WTC11 (cell line): ENCODE measurements around the gene MTG1. TPM values are rescaled to one million over a fixed set of nuclear protein-coding genes. Genes with fewer than 3 reads are reported as not detected.
"Not testable (repeated sequence)": the region's sequence is repeated elsewhere in the genome, so short reads cannot be mapped to it uniquely, and the experiment has no call there.

ENCODE experiments used
- ATAC-seq: fragments of 200-7000 bp; cut with Tn5 transposase; 2 replicates; pipeline ENCODE4 v1.10.0; 2021; ENCODE audit warnings: mild to moderate bottlenecking, moderate library complexity
- CTCF ChIA-PET: fragments of 300-600 bp; sonication (Branson Sonifier 250); formaldehyde crosslinking; loops from one replicate; lab custom pipeline; 2021; ENCODE audit warnings: antibody characterized with exemption; lab: Charles Lee
- POLR2A ChIA-PET: fragments of 350-600 bp; sonication (Branson Sonifier 250); formaldehyde crosslinking; loops from one replicate; lab custom pipeline; 2021; ENCODE audit warnings: antibody characterized with exemption; lab: Charles Lee
- DNase-seq: peaks from one replicate; pipeline ENCODE4 v3.0.0; 2021; ENCODE audit warnings: low spot score
- H3K27ac Mint-ChIP-seq: 2 replicates; pipeline ENCODE4 v1.8.0; 2021; ENCODE audit warnings: mixed read lengths
- H3K27me3 Mint-ChIP-seq: 2 replicates; pipeline ENCODE4 v1.8.0; 2021; ENCODE audit warnings: low read depth, mild to moderate bottlenecking, moderate library complexity, mixed read lengths
- H3K36me3 Mint-ChIP-seq: 2 replicates; pipeline ENCODE4 v1.8.0; 2021; ENCODE audit warnings: mixed read lengths
- H3K4me1 Mint-ChIP-seq: 2 replicates; pipeline ENCODE4 v1.8.0; 2022; ENCODE audit warnings: mixed read lengths
- H3K4me3 Mint-ChIP-seq: 2 replicates; pipeline ENCODE4 v1.8.0; 2021; ENCODE audit warnings: mild to moderate bottlenecking, moderate library complexity, mixed read lengths
- H3K9me3 Mint-ChIP-seq: 2 replicates; pipeline ENCODE4 v1.8.0; 2021; ENCODE audit warnings: mixed read lengths
- CREM ChIP-seq: sonication (generic); formaldehyde crosslinking; IDR thresholded peaks from 2 replicates; pipeline ENCODE4 v1.8.1; 2022; ENCODE audit warnings: mild to moderate bottlenecking, missing genetic modification reagents, moderate library complexity
- ELF4 ChIP-seq: sonication (generic); formaldehyde crosslinking; IDR thresholded peaks from 2 replicates; pipeline ENCODE4 v1.8.1; 2022; ENCODE audit warnings: low read depth, mild to moderate bottlenecking, moderate library complexity, missing genetic modification reagents
- ETV6 ChIP-seq: sonication (generic); formaldehyde crosslinking; IDR thresholded peaks from 2 replicates; pipeline ENCODE4 v1.8.1; 2022; ENCODE audit warnings: mild to moderate bottlenecking, missing genetic modification reagents
- FOXJ3 ChIP-seq: sonication (generic); formaldehyde crosslinking; IDR thresholded peaks from 2 replicates; pipeline ENCODE4 v1.9.0; 2021; ENCODE audit warnings: missing genetic modification reagents, mild to moderate bottlenecking, borderline replicate concordance
- IRF2 ChIP-seq: sonication (generic); formaldehyde crosslinking; IDR thresholded peaks from 2 replicates; pipeline ENCODE4 v1.8.0; 2022; ENCODE audit warnings: low read depth, missing genetic modification reagents, borderline replicate concordance
- KAT7 ChIP-seq: sonication (generic); formaldehyde crosslinking; IDR thresholded peaks from 2 replicates; pipeline ENCODE4 v1.8.1; 2023; ENCODE audit warnings: missing genetic modification reagents, mild to moderate bottlenecking, borderline replicate concordance
- NR1H2 ChIP-seq: sonication (generic); formaldehyde crosslinking; IDR thresholded peaks from 2 replicates; pipeline ENCODE4 v1.9.0; 2021; ENCODE audit warnings: mild to moderate bottlenecking, moderate library complexity, missing genetic modification reagents
- NR3C1 ChIP-seq: sonication (generic); formaldehyde crosslinking; conservative IDR thresholded peaks from 2 replicates; pipeline ENCODE4 v1.8.1; 2023; ENCODE audit warnings: low read depth, mild to moderate bottlenecking, missing genetic modification reagents
- OVOL2 ChIP-seq: fragments of 250-450 bp; sonication (Bioruptor Pico); IDR thresholded peaks from 2 replicates; pipeline ENCODE4 v1.9.0; 2021; ENCODE audit warnings: mild to moderate bottlenecking, borderline replicate concordance
- TEAD1 ChIP-seq: sonication (generic); formaldehyde crosslinking; IDR thresholded peaks from 2 replicates; pipeline ENCODE4 v1.8.0; 2022; ENCODE audit warnings: mild to moderate bottlenecking, missing genetic modification reagents
- ZNF138 ChIP-seq: sonication (generic); formaldehyde crosslinking; conservative IDR thresholded peaks from 2 replicates; pipeline ENCODE4 v1.8.1; 2022; ENCODE audit warnings: mild to moderate bottlenecking, moderate library complexity, missing genetic modification reagents
- ZNF317 ChIP-seq: sonication (generic); formaldehyde crosslinking; IDR thresholded peaks from 2 replicates; pipeline ENCODE4 v1.8.1; 2023; ENCODE audit warnings: low read depth, mild to moderate bottlenecking, moderate library complexity, missing genetic modification reagents, borderline replicate concordance
- ZNF423 ChIP-seq: fragments of 250-450 bp; sonication (Bioruptor Pico); IDR thresholded peaks from 2 replicates; pipeline ENCODE4 v2.1.2; 2022; ENCODE audit warnings: mild to moderate bottlenecking, moderate library complexity
- total RNA-seq: library from RNA; stranded (reverse); gene quantifications from 3 replicates; pipeline ENCODE4 v1.2.3, GENCODE V29; 2021
- TF ChIP-seq, protein P1 (sequence below): sonication (generic); formaldehyde crosslinking; IDR thresholded peaks from 2 replicates; pipeline ENCODE4 v1.8.0; 2023; ENCODE audit warnings: missing genetic modification reagents, mild to moderate bottlenecking, borderline replicate concordance
- TF ChIP-seq, protein P2 (sequence below): sonication (generic); formaldehyde crosslinking; IDR thresholded peaks from 2 replicates; pipeline ENCODE4 v1.8.1; 2023; ENCODE audit warnings: mild to moderate bottlenecking, moderate library complexity, missing genetic modification reagents
- TF ChIP-seq, protein P3 (sequence below): fragments of 250-450 bp; sonication (Bioruptor Pico); IDR thresholded peaks from 2 replicates; pipeline ENCODE4 v1.8.0; 2021; ENCODE audit warnings: mild to moderate bottlenecking
- TF ChIP-seq, protein P4 (sequence below): sonication (generic); formaldehyde crosslinking; IDR thresholded peaks from 2 replicates; pipeline ENCODE4 v1.8.1; 2022; ENCODE audit warnings: mild to moderate bottlenecking, missing genetic modification reagents, moderate library complexity, borderline replicate concordance
- TF ChIP-seq, protein P5 (sequence below): sonication (generic); formaldehyde crosslinking; IDR thresholded peaks from 2 replicates; pipeline ENCODE4 v1.8.0; 2022; ENCODE audit warnings: mild to moderate bottlenecking, missing genetic modification reagents
- TF ChIP-seq, protein P6 (sequence below): sonication (generic); formaldehyde crosslinking; IDR thresholded peaks from 2 replicates; pipeline ENCODE4 v1.8.1; 2023; ENCODE audit warnings: mild to moderate bottlenecking, missing genetic modification reagents, borderline replicate concordance

MTG1 gene
- total RNA-seq, 1 experiment from 2014 or later = 63.0 TPM

DNA sequence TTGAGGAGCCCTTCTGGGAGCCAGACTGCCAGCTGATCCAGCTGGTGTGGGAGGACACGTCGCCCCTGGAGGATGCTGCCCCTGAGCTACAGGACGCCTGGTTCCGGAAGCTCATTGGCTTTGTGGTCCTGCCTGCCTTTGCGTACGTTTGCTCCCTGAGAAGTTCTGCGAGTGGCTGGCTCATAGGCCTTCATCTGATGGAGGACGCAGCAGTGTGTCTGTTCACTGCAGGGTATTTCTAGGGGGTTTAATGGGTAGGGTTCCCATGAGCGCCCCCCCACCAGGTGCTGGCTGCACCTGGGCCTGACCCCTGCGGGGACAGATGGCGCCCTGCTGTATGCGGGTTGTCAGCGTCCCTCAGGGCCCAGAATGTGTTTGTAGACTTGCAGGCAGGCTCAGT, 9.9 kb upstream of the MTG1 start (continued):
- TF ChIP-seq, protein P1, sequence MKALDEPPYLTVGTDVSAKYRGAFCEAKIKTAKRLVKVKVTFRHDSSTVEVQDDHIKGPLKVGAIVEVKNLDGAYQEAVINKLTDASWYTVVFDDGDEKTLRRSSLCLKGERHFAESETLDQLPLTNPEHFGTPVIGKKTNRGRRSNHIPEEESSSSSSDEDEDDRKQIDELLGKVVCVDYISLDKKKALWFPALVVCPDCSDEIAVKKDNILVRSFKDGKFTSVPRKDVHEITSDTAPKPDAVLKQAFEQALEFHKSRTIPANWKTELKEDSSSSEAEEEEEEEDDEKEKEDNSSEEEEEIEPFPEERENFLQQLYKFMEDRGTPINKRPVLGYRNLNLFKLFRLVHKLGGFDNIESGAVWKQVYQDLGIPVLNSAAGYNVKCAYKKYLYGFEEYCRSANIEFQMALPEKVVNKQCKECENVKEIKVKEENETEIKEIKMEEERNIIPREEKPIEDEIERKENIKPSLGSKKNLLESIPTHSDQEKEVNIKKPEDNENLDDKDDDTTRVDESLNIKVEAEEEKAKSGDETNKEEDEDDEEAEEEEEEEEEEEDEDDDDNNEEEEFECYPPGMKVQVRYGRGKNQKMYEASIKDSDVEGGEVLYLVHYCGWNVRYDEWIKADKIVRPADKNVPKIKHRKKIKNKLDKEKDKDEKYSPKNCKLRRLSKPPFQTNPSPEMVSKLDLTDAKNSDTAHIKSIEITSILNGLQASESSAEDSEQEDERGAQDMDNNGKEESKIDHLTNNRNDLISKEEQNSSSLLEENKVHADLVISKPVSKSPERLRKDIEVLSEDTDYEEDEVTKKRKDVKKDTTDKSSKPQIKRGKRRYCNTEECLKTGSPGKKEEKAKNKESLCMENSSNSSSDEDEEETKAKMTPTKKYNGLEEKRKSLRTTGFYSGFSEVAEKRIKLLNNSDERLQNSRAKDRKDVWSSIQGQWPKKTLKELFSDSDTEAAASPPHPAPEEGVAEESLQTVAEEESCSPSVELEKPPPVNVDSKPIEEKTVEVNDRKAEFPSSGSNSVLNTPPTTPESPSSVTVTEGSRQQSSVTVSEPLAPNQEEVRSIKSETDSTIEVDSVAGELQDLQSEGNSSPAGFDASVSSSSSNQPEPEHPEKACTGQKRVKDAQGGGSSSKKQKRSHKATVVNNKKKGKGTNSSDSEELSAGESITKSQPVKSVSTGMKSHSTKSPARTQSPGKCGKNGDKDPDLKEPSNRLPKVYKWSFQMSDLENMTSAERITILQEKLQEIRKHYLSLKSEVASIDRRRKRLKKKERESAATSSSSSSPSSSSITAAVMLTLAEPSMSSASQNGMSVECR (CRISPR knock-in tag) = no peak
- TF ChIP-seq, protein P2, sequence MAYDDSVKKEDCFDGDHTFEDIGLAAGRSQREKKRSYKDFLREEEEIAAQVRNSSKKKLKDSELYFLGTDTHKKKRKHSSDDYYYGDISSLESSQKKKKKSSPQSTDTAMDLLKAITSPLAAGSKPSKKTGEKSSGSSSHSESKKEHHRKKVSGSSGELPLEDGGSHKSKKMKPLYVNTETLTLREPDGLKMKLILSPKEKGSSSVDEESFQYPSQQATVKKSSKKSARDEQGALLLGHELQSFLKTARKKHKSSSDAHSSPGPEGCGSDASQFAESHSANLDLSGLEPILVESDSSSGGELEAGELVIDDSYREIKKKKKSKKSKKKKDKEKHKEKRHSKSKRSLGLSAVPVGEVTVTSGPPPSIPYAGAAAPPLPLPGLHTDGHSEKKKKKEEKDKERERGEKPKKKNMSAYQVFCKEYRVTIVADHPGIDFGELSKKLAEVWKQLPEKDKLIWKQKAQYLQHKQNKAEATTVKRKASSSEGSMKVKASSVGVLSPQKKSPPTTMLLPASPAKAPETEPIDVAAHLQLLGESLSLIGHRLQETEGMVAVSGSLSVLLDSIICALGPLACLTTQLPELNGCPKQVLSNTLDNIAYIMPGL = no peak
- TF ChIP-seq, protein P3, sequence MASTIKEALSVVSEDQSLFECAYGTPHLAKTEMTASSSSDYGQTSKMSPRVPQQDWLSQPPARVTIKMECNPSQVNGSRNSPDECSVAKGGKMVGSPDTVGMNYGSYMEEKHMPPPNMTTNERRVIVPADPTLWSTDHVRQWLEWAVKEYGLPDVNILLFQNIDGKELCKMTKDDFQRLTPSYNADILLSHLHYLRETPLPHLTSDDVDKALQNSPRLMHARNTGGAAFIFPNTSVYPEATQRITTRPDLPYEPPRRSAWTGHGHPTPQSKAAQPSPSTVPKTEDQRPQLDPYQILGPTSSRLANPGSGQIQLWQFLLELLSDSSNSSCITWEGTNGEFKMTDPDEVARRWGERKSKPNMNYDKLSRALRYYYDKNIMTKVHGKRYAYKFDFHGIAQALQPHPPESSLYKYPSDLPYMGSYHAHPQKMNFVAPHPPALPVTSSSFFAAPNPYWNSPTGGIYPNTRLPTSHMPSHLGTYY (CRISPR knock-in tag) = no peak
- no peak for TF ChIP-seq ETV6
- no peak for TF ChIP-seq TEAD1 (CRISPR knock-in tag)
- TF ChIP-seq, protein P4, sequence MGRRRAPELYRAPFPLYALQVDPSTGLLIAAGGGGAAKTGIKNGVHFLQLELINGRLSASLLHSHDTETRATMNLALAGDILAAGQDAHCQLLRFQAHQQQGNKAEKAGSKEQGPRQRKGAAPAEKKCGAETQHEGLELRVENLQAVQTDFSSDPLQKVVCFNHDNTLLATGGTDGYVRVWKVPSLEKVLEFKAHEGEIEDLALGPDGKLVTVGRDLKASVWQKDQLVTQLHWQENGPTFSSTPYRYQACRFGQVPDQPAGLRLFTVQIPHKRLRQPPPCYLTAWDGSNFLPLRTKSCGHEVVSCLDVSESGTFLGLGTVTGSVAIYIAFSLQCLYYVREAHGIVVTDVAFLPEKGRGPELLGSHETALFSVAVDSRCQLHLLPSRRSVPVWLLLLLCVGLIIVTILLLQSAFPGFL (CRISPR knock-in tag) = no peak
- TF ChIP-seq ELF4 (CRISPR knock-in tag) = no peak
- TF ChIP-seq KAT7 (CRISPR knock-in tag) = no peak
- no peak for TF ChIP-seq OVOL2
- TF ChIP-seq CREM (CRISPR knock-in tag) = no peak
- TF ChIP-seq NR3C1 (CRISPR knock-in tag) = no peak
- no peak for TF ChIP-seq IRF2 (CRISPR knock-in tag)
- no peak for TF ChIP-seq ZNF423 (CRISPR knock-in tag)
- TF ChIP-seq, protein P5, sequence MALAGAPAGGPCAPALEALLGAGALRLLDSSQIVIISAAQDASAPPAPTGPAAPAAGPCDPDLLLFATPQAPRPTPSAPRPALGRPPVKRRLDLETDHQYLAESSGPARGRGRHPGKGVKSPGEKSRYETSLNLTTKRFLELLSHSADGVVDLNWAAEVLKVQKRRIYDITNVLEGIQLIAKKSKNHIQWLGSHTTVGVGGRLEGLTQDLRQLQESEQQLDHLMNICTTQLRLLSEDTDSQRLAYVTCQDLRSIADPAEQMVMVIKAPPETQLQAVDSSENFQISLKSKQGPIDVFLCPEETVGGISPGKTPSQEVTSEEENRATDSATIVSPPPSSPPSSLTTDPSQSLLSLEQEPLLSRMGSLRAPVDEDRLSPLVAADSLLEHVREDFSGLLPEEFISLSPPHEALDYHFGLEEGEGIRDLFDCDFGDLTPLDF = no peak

DNA sequence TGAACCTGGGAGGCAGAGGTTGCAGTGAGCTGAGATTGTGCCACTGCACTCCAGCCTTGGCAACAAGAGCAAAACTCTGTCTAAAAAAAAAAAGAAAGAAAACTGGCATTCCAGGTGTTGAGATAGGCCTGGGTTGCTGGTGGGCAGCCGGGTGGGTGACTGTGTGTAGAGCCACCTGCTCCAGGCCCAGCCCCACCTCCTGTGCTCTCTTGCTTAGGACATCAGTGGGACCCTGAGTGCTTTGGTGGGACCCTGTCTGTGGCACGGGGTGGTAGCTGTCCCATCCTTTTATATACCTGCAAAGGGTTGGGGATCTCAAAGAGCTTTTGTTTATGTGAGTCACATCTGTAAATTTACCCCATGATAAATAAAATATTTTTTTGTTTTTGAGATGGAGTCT, 8.7 kb upstream of the MTG1 start:
- no peak overlapping the region for H3K4me3 Mint-ChIP-seq
- CTCF ChIA-PET = no interaction called here
- H3K9me3 Mint-ChIP-seq = no peaks in the 10 kb centered on the region
- no peak for TF ChIP-seq NR1H2 (CRISPR knock-in tag)
- TF ChIP-seq, protein P6, sequence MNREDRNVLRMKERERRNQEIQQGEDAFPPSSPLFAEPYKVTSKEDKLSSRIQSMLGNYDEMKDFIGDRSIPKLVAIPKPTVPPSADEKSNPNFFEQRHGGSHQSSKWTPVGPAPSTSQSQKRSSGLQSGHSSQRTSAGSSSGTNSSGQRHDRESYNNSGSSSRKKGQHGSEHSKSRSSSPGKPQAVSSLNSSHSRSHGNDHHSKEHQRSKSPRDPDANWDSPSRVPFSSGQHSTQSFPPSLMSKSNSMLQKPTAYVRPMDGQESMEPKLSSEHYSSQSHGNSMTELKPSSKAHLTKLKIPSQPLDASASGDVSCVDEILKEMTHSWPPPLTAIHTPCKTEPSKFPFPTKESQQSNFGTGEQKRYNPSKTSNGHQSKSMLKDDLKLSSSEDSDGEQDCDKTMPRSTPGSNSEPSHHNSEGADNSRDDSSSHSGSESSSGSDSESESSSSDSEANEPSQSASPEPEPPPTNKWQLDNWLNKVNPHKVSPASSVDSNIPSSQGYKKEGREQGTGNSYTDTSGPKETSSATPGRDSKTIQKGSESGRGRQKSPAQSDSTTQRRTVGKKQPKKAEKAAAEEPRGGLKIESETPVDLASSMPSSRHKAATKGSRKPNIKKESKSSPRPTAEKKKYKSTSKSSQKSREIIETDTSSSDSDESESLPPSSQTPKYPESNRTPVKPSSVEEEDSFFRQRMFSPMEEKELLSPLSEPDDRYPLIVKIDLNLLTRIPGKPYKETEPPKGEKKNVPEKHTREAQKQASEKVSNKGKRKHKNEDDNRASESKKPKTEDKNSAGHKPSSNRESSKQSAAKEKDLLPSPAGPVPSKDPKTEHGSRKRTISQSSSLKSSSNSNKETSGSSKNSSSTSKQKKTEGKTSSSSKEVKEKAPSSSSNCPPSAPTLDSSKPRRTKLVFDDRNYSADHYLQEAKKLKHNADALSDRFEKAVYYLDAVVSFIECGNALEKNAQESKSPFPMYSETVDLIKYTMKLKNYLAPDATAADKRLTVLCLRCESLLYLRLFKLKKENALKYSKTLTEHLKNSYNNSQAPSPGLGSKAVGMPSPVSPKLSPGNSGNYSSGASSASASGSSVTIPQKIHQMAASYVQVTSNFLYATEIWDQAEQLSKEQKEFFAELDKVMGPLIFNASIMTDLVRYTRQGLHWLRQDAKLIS (CRISPR knock-in tag) = no peak
- no peak for TF ChIP-seq FOXJ3 (CRISPR knock-in tag)
- TF ChIP-seq ZNF138 (CRISPR knock-in tag) = no peak
- TF ChIP-seq ZNF317 (CRISPR knock-in tag) = no peak
- TF ChIP-seq, protein P3 (CRISPR knock-in tag) = no peak
- TF ChIP-seq, all 79 proteins: peak for 0
- DNase-seq (no peak), ATAC-seq (no peak)
- POLR2A ChIA-PET = no interaction called here
- no peaks in the 10 kb centered on the region for H3K4me1 Mint-ChIP-seq
- no peaks in the 10 kb centered on the region for H3K36me3 Mint-ChIP-seq
- H3K27me3 Mint-ChIP-seq = peaks cover 11% of the 10 kb centered on the region
- no peak overlapping the region for H3K27ac Mint-ChIP-seq

DNA sequence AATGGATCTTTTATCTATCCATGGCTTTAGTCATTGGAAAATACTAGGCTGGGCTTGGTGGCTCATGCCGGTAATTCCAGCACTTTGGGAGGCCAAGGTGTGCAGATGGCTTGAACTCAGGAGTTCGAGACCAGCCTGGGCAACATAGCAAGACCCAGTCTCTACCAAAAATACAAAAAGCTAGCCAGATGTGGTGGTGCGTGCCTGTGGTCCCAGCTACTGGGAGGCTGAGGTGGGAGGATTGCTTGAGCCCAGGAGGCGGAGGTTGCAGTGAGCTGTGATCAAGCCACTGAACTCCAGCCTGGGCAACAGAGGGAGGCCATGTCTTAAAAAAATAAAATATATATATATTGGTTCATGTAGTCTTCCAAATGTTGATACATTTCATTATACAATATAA, 7.0 kb upstream of the MTG1 start:
- POLR2A ChIA-PET, ATAC-seq, H3K4me1 Mint-ChIP-seq, H3K27ac Mint-ChIP-seq, H3K9me3 Mint-ChIP-seq, H3K4me3 Mint-ChIP-seq, CTCF ChIA-PET, DNase-seq, H3K27me3 Mint-ChIP-seq, H3K36me3 Mint-ChIP-seq: not testable (repeated sequence)
